CD4-positive, alpha-beta T cell treated with Interleukin-2 at 100 ng/mL for 4 hours (primary cell): Measurements from ENCODE around the gene IKBKE.
A peak's percentile ranks its signal among the peaks of the same experiment; 100 is the strongest.

Experiments
- DNase-seq: peaks from one replicate; pipeline ENCODE4 v3.0.0-alpha.2; 2020; ENCODE audit warnings: low spot score

Gene IKBKE

GRCh38 chr1:206455289-206455665 lies 15.0 kb upstream of the IKBKE start:
- no peak for DNase-seq

GRCh38 chr1:206455666-206456344 lies 14.5 kb upstream of the IKBKE start:
- no peak for DNase-seq

GRCh38 chr1:206456577-206457370 lies 13.5 kb upstream of the IKBKE start:
- DNase-seq = no peak

GRCh38 chr1:206457408-206458120 lies 12.7 kb upstream of the IKBKE start:
- no peak for DNase-seq

GRCh38 chr1:206459703-206460102 lies 10.6 kb upstream of the IKBKE start:
- no peak for DNase-seq

- DNase-seq = no peak
Observed at GRCh38 chr1:206460836-206461426, 9.3 kb upstream of the IKBKE start.

- DNase-seq = peak; percentile 89
Observed at GRCh38 chr1:206461602-206462455, 8.4 kb upstream of the IKBKE start.

- DNase-seq = no peak
Observed at GRCh38 chr1:206463137-206463536, 7.1 kb upstream of the IKBKE start.

GRCh38 chr1:206463911-206464310 lies 6.4 kb upstream of the IKBKE start:
- DNase-seq = no peak

GRCh38 chr1:206464456-206464964 lies 5.8 kb upstream of the IKBKE start:
- DNase-seq = no peak

- no peak for DNase-seq
Observed at GRCh38 chr1:206465951-206466350, 4.3 kb upstream of the IKBKE start.

GRCh38 chr1:206466840-206467649 lies 3.2 kb upstream of the IKBKE start:
- DNase-seq = no peak

GRCh38 chr1:206467915-206468314 lies 2.4 kb upstream of the IKBKE start:
- DNase-seq = no peak

GRCh38 chr1:206468571-206468970 lies 1.7 kb upstream of the IKBKE start:
- no peak for DNase-seq

GRCh38 chr1:206469411-206469932 lies 804 bp upstream of the IKBKE start:
- peak; percentile 63 for DNase-seq

GRCh38 chr1:206470692-206471414 lies 577 bp downstream of the IKBKE start:
- DNase-seq = peak; percentile 61

GRCh38 chr1:206471415-206471801 lies 1.1 kb downstream of the IKBKE start:
- DNase-seq = no peak

- peak; percentile 46 for DNase-seq
Observed at GRCh38 chr1:206472024-206472423, 1.7 kb downstream of the IKBKE start.

- peak; percentile 39 for DNase-seq
Observed at GRCh38 chr1:206472454-206472853, 2.2 kb downstream of the IKBKE start.

- DNase-seq = no peak
Observed at GRCh38 chr1:206472886-206473285, 2.6 kb downstream of the IKBKE start.
